ENCODE data around the gene GLRX2.

- TF ChIP-seq CTCF (IDR thresholded peaks at IDR 0.05) (peak in 2 of 4 experiments; percentile 10 to 31), POLR2AphosphoS5 (IDR thresholded peaks at IDR 0.05) (no peak)
Observed at GRCh38 chr1:193143285-193143684, 38.1 kb upstream of the GLRX2 start.

Measured in prostate gland (tissue), 2 donors.